GM21576 (cell line): Measurements from ENCODE around the gene TNFRSF6B.

Experiments used
- ATAC-seq: cut with Tn5 transposase; IDR thresholded peaks from one replicate; pipeline ENCODE4 v1.9.1; 2021; ENCODE audit warnings: mild to moderate bottlenecking, moderate library complexity; ENCODE audit not compliant: unreplicated experiment

Gene TNFRSF6B

GRCh38 chr20:63746751-63747315, 50.4 kb downstream of the TNFRSF6B start:
- no peak for ATAC-seq

GRCh38 chr20:63747622-63748069, 51.2 kb downstream of the TNFRSF6B start:
- ATAC-seq: no peak
